Bronchial epithelial cell (primary cell): ENCODE results near the gene M1AP. TPM values are rescaled to one million over a fixed set of nuclear protein-coding genes. Genes with fewer than 3 reads are reported as not detected.

Experiments
- DNase-seq: peaks from one replicate; pipeline ENCODE4 v3.0.0-alpha.2; 2010; ENCODE audit warnings: low read depth
- FAIRE-seq: peaks from 2 replicates; lab custom pipeline; 2011; peaks lifted over from hg19 to GRCh38; lab: Jason Lieb, UNC
- H3K27me3 ChIP-seq: 2 replicates; pipeline ENCODE4 v1.5.1; 2011; ENCODE audit warnings: low read length; ENCODE audit not compliant: control insufficient read depth, insufficient read depth
- H3K36me3 ChIP-seq: 2 replicates; pipeline ENCODE4 v1.5.1; 2011; ENCODE audit warnings: low read length; ENCODE audit not compliant: control insufficient read depth, insufficient read depth
- H3K4me3 ChIP-seq: 2 replicates; pipeline ENCODE4 v1.5.1; 2011; ENCODE audit warnings: mild to moderate bottlenecking, low read depth, low read length, control low read depth
- CTCF ChIP-seq: IDR thresholded peaks from 2 replicates; pipeline ENCODE4 v1.5.1; 2011; ENCODE audit warnings: mild to moderate bottlenecking, moderate library complexity, low read length, control low read depth, inconsistent platforms; ENCODE audit not compliant: insufficient read depth, severe bottlenecking
- total RNA-seq: library from RNA; depleted of rRNA; stranded (reverse); fragments of >200 nt; gene quantifications from 2 replicates; pipeline ENCODE4 v1.2.1, GENCODE V29; 2014

The M1AP gene
- total RNA-seq, 1 donor from 2014 or later, result 0.53 TPM

DNA sequence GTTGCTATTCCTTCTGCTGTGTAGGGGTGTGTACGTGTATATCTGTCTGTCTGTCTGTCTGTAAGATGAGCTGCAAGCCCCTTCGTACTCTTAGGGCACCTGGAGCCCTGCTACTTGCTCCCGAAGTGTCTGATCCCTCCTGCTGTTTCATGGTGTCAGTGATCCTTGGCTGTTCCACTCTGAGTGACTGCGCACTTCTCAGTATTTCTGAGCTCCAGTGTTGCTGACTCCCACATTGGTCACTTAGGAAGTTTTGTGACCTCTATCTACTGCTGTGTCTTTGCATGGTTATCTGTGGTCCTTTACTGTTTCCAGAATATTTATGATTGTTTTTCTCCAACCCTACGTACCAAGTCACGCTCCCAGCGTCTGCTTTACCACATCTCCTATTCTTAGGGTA lies 22.1 kb upstream of the M1AP start:
- peaks cover 2% of the 10 kb centered on the region for H3K36me3 ChIP-seq
- no peak for DNase-seq
- no peak for FAIRE-seq
- H3K4me3 ChIP-seq, result no peak overlapping the region
- TF ChIP-seq CTCF, result no peak
- no peaks in the 10 kb centered on the region for H3K27me3 ChIP-seq

DNA sequence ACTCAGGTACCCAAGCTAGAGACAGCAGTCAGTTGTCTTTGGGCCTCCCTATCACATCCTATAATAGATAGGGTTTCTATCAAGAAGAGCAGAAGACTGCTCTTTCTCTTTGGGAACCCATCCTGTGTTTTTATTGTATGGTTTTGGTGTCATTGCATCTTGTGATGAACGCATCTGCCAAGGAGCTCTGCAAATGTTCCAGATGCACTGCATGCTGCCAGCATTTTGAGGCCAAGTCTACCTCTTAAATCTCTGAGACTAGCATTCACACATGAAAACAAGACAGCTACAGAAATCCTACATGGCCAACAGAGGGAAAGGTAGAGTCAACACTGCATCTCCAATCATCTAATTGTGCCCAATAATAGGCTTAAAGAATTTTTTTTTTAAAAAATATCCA lies 20.0 kb upstream of the M1AP start:
- DNase-seq, result no peak
- H3K4me3 ChIP-seq, result no peak overlapping the region
- H3K27me3 ChIP-seq, result no peaks in the 10 kb centered on the region
- H3K36me3 ChIP-seq, result no peaks in the 10 kb centered on the region
- no peak for FAIRE-seq
- TF ChIP-seq CTCF, result no peak

GRCh38 chr2:74659462-74659861 lies 11.3 kb upstream of the M1AP start:
- DNase-seq, result no peak
- TF ChIP-seq CTCF, result no peak
- H3K4me3 ChIP-seq, result no peak overlapping the region
- no peaks in the 10 kb centered on the region for H3K36me3 ChIP-seq
- no peak for FAIRE-seq
- no peaks in the 10 kb centered on the region for H3K27me3 ChIP-seq

DNA sequence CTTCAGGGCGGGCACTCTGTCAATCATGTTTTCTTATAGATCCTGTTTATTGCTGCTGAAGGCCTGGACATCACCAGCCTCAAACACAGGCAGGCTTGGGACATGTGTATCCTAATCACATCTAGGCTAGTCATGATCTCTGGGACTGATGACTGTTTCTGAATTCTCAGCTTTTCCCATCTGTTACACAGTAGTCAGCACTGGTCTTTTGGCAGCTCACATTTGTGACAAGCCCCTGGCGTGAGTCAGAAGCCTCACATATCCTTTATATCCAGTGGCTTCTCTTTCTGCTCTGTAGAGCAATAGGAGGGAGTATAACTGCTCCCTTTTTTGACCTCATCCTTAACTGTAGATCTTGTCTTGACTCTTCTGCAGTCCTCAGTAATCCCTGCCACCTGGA lies 10.4 kb upstream of the M1AP start:
- FAIRE-seq, result no peak
- Histone ChIP-seq H3K4me3 (no peak overlapping the region), H3K36me3 (no peaks in the 10 kb centered on the region), H3K27me3 (no peaks in the 10 kb centered on the region)
- no peak for TF ChIP-seq CTCF
- peak; percentile 8 for DNase-seq

GRCh38 chr2:74655579-74655978 lies 7.4 kb upstream of the M1AP start:
- FAIRE-seq (no peak), DNase-seq (no peak)
- Histone ChIP-seq H3K36me3 (no peaks in the 10 kb centered on the region), H3K27me3 (no peaks in the 10 kb centered on the region), H3K4me3 (no peak overlapping the region)
- TF ChIP-seq CTCF, result no peak
